GM18909 (cell line): ENCODE results near the gene SBF2.
"Not testable (repeated sequence)": the region's sequence is repeated elsewhere in the genome, so short reads cannot be mapped to it uniquely, and the experiment has no call there.

Experiments used
- ATAC-seq: cut with Tn5 transposase; IDR thresholded peaks from one replicate; pipeline ENCODE4 v1.9.1; 2021; ENCODE audit warnings: mild to moderate bottlenecking; ENCODE audit not compliant: unreplicated experiment, poor library complexity

The SBF2 gene

DNA sequence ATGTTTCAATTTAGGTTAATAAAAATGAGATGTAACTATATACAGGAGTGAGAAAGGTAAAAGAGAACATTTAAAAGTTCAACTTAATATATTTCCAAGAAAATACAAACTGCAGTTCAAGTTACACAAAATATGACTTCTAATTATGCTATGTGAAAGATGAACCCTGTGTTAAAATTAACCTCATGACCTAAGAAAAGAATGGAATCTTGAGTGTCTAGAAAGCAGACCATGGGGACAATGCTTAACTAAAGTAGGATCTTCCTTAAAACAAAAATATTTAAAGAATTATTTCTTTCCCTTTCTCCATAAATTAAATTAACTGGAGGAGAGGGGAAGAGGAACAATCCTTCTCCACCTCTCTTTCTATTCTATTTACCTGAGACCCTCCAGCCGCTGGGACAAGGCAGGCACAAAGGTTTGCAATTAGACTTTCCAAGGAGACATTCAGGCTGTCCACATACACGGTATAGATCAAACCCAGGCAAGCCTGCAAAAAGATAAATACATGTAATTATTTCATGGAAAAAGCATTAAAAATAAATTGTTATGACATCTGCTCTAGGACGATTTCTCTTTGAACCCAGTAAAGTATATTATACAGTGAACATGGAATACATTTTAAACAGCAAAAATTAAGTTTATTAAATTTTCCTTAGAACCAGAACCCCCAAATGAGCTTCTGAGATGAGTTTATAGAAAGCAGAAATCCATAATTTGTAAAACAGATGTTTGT, 264.5 kb downstream of the SBF2 start:
- no peak for ATAC-seq

DNA sequence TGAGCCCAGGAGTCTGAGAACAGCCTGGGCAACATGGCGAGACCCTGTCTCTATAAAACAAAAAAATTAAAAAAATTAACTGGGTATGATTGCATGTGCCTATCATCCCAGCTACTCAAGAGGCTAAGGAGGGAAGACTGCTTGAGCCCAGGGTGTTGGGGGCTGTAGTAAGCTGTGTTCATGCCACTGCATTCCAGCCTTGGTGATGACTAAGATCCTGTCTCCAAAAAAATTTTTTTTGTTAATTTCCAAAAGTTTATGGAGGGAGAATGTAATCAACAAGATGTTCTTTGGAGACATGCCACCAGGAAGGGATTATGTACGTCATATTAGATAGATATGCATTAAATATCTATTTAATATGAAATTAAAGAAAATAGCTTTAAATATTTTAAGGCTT, 267.5 kb downstream of the SBF2 start:
- ATAC-seq = no peak

DNA sequence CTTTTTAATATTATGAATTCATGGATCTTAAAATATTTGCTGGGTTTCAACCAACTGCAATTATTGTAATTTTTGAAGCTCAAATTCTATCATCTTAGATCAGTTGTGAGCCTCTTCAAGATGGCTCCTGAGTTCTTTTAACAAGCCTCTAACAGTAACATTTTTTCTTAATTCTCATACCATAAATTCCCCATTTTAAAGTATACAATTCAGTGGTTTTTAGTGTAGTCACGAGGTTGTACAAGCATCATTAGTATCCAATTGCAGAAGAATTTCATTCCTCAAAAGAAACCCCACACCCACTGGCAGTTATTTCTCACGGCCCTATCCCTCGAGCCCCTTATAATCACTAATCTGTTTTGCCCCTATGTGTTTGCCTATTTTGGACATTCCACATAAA, 270.8 kb downstream of the SBF2 start:
- no peak for ATAC-seq

DNA sequence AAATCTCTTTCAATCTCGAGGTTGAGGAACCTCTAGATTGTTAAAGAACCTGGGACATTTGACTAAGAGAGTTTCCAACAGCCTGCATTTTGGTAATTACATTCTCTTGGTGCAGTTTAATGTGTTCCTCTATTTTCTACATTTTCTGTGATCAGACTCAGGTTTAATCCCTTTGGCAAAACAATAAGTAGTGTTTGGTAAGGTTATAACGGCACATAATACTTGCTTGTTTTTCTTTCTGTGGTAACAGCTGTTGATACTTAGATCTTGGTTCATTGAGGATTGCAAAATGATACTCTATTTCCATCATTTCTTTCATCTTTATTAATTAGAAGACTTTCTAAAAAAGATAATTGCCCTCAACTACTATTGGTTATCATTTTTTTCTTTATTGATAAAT, 271.3 kb downstream of the SBF2 start:
- ATAC-seq = no peak

DNA sequence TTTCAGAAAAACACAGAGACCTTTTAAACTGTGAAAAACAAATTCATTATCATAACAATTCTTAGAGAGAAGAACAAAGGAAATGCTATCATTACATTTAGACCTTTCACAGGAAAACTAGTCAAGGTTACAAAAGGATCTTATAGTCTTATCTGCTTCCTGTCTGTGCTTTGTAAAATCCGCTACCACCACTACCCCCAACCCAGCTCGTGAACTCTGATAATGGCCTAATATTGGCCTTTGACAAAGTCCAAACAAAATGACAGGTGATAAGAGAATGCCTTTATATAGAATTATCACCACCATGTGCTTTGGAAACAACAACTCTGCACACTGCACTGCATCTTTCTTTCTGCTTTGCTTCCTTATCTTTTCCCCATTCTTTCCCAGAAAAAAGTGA, 272.5 kb downstream of the SBF2 start:
- ATAC-seq = no peak

DNA sequence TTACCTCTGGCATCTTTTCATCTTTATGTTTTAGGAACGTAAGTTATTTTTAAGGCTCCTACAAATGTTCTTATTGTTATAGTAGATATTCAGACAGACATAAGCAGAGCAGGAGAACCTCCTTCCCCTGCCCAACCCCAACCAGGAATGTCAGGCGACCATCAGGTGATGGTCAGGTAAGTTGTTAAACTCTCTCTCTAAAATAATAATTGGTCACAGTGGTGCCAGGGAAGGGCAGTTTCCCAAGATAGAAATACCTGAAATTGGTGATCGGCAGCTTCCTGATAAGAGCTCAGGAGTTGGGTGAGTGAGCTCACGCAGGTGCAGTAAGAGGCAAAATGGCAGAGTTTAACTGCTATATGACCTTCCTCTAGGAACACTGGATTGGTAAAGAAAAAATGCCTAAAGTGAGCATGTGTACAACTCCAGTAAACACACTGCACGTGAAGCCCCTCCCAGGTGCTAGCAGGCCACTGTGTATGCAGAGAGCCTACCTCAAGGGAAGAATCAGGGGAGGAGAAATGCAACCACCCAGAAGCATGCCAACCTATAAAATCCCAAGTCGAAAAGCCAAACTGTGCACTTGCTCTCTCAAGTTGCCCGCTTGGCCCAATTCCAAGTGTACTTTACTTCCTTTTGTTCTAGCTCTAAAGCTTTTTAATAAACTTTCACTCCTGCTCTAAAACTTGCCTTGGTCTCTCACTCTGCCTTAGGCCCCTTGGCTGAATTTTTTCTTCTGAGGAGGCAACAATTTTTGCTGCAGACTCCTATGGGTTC, 273.9 kb downstream of the SBF2 start:
- no peak for ATAC-seq

DNA sequence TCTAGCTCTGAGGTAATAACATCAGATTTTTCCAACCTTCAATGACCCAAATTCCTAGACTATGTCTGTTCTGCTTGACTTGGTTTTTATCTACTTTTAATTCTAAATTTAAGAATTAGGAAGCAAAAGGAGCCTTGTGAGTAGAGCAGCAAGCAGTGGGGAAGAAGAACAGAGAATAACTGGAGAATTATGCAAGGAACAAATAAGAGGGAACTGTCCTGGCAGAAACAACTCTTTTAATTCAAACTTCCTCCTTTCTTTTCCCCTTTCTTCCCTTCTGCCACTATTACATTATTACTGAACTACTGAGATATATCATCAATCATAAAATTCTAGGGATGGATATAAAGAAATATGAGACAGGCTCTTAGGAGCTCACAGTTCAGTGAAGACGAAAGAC, 276.1 kb downstream of the SBF2 start:
- ATAC-seq = no peak

DNA sequence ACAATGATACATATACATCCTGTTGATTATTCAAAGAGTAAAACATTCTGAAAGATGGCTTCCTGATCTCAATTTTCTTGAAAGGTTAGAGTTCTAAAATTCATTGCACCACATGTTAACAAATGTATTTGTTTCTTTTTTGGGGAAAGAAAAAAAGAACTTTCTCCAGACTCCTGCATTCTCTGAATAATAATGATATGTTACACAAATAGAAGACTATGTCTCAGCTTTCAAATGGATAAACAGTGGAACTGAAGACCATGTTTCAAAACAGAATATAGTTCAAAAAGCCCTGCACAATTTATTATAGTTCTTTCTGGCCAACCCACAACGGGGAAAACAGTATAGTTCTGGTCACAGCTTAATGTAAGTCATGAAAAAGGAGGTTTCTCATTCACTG, 277.0 kb downstream of the SBF2 start:
- ATAC-seq = no peak

DNA sequence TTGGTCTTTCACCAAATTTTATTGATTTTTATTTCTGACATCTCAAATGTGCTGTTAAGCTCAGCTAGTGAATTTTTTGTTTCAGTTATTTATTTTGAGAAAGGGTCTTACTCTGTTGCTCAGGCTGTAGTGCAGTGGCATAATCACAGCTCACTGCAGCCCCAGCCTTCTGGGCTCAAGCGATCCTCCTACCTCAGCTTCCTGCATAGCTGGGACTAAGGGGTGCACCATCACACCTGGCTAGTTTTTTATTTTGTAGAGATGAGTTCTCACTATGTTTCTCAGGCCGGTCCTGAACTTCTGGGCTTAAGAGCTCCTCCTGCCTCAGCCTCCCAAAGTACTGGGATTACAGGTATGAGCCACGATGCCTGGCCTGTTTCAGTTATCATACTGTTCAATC, 282.0 kb downstream of the SBF2 start:
- no peak for ATAC-seq

DNA sequence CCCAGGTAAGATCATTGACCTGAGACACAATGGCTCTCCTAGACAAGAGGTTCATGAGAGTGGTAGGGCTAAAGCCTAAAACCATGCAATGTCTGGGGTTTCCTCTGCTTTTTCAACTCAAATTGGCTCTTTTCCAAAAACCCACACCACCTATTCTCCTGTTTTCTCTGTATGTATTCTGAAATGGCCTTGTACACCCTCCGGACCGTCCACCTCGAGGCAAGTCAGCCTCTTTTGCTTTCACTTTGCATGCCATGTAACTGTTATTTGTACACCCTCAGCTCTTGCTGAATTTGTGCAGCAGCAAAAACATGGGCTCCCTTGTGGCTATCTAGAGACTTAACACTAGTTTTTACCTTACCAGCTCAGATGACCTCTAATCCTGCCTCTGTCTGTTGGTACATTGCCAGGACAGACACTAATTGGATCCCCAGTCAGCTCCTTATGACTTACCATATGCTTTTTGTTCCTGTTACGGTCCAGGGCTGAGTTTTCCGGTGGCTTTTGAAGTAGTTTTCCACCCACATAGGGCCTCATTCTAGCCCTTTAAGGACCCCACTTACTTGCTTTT, 288.0 kb downstream of the SBF2 start:
- ATAC-seq = no peak

DNA sequence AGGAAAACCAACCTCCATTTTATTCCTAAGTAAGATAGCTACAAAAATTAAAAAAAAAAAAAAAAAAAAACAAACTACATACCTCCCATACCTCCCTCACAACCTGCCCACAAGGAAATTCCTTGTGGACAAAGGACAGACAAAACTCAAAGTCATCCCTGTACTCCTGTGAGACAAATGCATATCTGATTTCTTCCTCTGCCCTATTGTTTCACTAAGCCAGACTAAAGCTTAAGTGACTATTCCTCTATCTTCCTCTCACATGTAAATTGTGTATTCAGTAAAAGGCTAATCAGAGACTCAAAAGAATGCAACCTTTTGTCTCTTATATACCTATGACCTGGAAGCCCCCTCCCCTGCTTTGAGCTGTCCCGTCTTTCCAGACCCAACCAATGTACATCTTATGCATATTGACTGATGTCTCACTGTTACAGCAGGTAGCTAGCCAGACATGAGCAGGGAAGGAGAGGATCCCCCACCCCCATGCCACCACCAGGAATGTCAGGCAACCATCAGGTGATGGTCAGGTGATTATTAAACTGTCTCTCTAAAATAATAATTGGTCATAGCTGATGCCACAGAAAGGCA, 289.4 kb downstream of the SBF2 start:
- no peak for ATAC-seq

DNA sequence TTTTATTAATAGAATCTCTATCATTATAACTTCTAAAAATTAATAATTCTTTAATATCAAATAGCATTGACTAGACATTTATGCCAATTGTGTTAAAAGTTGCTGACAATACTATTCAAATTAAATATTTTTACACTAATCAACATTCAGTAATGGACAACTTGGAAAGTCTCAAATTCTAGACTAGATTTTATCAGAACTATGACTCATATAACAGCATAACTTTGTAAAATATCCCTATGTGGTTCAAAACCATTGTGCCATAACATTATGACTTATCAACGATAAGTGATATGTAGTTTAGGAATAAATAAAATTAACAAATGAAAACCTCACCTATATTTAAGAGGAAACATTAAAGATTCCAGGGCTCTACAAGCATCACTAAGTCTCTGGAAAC, 291.8 kb downstream of the SBF2 start:
- no peak for ATAC-seq

DNA sequence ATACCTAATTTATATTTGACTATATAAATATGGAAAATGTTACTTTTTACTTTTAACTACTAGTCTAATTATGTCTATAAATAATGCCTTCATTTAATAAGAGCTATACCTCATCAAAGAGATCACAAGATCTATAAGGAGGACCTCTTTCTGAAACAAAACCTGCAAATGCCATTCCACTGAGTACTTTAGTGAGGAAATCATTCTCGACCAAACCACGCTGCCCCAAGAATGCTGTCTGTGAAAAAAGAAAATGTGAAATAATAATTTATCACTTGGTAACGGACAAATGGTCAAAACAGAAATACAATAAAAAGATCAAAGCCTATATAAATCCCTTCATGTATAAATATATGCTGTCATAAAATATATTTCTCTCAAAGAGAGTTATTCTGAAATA, 301.7 kb downstream of the SBF2 start:
- no peak for ATAC-seq

DNA sequence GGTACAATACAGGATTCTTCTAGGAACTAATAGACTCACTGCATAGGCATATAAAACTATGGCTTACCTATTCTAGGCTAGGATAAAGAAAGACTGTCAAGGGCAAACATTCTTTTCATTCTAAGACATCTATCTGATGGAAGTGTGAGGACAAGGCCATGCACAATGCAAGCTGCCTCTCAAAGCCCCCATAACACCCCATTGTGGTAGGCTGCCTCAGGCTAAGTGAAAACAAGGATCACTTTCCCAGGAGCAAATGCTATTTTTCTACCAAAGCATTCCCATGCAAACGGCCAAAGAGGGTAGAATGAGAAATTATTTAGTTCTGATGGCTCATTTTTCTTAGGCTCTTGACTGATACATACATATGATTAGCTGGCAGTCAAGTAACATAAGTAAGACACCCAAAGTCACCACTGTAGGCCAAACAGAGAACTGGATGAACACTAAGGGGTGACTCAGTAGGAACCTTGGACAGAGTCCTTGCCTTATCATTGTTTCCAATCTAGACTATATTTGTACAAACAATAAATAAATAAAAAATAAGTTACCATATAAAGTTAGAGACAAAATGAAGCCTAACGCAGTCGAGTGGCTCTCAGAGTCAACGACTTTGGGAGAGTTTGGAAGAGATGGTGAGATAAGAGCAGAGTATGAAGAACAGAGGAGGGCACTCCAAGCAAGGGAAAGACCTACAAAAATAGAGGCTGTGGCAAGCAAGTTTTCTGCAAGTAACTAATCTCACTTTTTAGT, 303.6 kb downstream of the SBF2 start:
- ATAC-seq = no peak

DNA sequence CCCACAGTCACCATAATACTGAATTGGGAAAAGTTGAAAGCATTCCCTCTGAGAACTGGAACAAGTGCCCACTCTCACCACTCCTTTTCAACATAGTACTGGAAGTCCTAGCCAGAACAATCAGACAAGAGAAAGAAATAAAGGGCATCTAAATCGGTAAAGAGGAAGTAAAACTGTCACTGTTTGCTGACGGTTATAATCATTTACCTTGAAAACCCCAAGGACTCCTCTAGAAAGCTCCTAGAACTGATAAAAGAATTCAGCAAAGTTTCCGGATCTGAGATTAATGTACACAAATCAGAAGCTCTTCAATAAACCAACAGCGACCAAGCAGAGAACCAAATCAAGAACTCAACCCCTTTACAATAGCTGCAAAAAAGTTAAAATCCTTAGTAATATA, 306.7 kb downstream of the SBF2 start:
- ATAC-seq = not testable (repeated sequence)

DNA sequence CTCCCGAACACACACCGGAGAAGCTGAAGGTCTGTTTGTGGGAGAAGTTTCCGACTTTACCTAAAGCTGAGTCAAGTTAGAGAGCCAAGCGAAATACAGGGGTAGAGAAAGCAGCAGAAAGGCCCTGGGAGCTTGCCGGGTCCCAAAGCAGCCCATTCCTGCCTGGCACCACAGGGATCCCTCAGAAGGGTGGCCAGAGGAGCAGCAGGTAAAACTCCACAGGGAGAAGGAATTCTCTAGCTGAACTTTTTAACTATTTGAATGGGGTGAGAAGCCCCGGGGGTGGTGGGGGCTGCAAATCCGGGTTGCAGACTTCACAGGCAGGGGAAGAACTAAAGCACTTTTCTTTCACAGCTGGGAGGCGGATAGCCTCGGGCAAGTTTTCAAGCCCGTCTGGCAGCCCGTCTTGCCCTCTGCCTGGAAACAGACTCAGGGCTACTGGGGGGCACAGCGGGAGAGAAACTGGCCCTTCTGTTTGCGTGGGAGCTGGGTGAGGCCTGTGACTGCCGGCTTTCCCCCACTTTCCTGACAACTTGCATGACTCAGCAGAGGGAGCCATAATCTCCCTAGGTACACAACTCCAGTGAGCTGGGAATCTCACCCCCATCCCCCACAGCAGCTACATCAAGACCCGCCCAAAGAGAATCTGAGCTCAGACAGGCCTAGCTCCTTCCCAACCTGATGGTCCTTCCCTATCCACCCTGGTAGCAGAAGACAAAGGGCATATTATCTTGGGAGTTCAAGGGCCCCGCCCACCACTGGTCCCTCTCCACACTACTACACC, 311.0 kb downstream of the SBF2 start:
- no peak for ATAC-seq

DNA sequence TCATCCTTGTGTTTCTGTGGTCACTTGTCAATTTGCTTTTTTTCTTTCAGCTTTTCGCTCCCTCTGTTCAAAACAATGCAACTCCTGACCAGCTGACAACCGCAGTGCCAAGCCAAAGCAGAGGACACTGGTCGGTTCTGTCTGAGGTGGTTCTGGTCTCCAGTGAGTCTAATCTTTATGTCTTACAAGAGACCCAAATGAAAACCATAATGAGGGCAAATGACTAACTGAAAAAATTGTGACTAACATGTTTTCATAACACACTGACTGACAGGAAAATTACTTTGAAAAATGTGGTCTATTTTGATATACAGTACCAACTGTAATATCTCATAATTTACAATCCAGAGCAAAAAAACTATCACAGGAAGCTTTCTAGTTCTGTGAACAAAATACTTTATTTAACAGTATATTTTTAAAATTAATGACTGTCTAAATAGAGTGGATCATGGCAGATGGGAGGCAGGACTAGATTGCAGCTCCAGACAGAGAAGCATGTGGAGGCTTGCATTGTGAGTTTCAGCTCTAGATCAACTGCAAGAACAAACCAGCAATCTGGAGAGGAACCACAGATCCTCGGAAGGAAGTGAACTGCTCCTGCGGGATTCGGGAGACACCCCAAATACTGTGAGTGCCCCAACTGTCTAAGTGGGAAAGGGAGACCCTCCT, 311.8 kb downstream of the SBF2 start:
- ATAC-seq = no peak

DNA sequence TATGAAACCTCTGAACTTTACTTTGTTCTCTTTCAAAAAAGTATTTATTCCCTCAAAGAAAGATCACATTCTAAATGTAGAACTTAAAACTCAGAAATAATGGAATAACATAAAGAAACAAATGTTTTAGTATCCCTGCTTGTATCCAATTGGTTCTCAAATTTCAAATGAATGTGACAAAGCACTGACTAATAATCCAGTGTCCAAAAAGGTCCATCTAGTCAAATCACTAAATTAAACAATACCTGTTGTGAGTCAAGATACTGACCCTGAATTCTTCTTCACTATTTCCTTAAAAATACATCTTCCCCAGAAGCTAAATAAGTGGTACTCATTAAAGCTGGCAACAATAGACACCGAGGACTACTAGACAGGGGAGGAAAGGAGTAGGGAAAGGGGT, 313.1 kb downstream of the SBF2 start:
- ATAC-seq = no peak

DNA sequence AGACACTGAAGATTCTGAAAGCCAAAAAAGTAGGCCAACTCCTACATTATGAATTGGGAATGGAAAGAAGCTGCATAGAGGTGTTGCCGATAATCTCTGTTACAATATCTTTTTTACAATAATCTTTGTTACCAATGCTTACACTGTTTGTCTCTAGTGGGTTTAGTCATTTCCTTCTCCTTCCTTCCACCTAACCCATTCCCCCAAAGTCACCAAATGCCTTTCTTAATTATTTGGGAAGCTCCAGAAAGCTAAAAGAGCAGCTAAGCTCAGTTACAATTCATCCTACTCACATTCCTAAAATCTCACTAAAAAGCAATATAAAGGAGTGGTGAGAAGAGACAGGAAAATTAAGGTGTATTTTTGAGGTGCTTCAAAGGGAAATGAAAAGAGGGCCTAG, 316.5 kb downstream of the SBF2 start:
- no peak for ATAC-seq
